Neutrophil (primary cell): ENCODE measurements around the gene WDR82.
"Not testable (repeated sequence)": the region's sequence is repeated elsewhere in the genome, so short reads cannot be mapped to it uniquely, and the experiment has no call there.

Source experiments
- H3K27ac ChIP-seq: fragments of 200-600 bp; sonication (generic); 2 replicates; pipeline ENCODE4 v1.5.1; 2016; ENCODE audit warnings: mild to moderate bottlenecking, moderate library complexity
- H3K27me3 ChIP-seq: fragments of 200-600 bp; sonication (generic); 2 replicates; pipeline ENCODE4 v1.6.0; 2016; ENCODE audit warnings: mild to moderate bottlenecking
- H3K36me3 ChIP-seq: fragments of 200-600 bp; sonication (generic); 2 replicates; pipeline ENCODE4 v1.5.1; 2017
- H3K4me1 ChIP-seq, 2 experiments: fragments of 200-600 bp in 1 of 2; sonication (generic) in 1 of 2; 1 replicate in 1 of 2; 2 replicates in 1 of 2; pipeline versions ENCODE4 v1.5.1 to v1.6.1; 2013 to 2016; ENCODE audit warnings: low read depth in 1 of 2, low read length in 1 of 2, mild to moderate bottlenecking in 1 of 2, moderate library complexity in 1 of 2; ENCODE audit not compliant: control insufficient read depth in 1 of 2, insufficient read depth in 1 of 2
- H3K4me3 ChIP-seq, 2 experiments: fragments of 200-600 bp in 1 of 2; sonication (generic) in 1 of 2; 1 replicate in 1 of 2; 2 replicates in 1 of 2; pipeline ENCODE4 v1.5.1; 2013 to 2016; ENCODE audit warnings: low read depth in 1 of 2, low read length in 1 of 2, mild to moderate bottlenecking in 1 of 2, moderate library complexity in 1 of 2
- H3K9me3 ChIP-seq: fragments of 200-600 bp; sonication (generic); 2 replicates; pipeline ENCODE4 v1.5.1; 2016
- TF ChIP-seq, protein P1 (sequence below): fragments of 200-600 bp; sonication (generic); IDR thresholded peaks from 2 replicates; pipeline ENCODE4 v1.5.1; 2016; ENCODE audit warnings: antibody characterized with exemption

WDR82 gene

GRCh38 chr3:52289747-52290595 lies 11.5 kb upstream of the WDR82 start:
- H3K36me3 ChIP-seq = peaks cover 49% of the 10 kb centered on the region
- TF ChIP-seq, protein P1, sequence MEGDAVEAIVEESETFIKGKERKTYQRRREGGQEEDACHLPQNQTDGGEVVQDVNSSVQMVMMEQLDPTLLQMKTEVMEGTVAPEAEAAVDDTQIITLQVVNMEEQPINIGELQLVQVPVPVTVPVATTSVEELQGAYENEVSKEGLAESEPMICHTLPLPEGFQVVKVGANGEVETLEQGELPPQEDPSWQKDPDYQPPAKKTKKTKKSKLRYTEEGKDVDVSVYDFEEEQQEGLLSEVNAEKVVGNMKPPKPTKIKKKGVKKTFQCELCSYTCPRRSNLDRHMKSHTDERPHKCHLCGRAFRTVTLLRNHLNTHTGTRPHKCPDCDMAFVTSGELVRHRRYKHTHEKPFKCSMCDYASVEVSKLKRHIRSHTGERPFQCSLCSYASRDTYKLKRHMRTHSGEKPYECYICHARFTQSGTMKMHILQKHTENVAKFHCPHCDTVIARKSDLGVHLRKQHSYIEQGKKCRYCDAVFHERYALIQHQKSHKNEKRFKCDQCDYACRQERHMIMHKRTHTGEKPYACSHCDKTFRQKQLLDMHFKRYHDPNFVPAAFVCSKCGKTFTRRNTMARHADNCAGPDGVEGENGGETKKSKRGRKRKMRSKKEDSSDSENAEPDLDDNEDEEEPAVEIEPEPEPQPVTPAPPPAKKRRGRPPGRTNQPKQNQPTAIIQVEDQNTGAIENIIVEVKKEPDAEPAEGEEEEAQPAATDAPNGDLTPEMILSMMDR = no peak

DNA sequence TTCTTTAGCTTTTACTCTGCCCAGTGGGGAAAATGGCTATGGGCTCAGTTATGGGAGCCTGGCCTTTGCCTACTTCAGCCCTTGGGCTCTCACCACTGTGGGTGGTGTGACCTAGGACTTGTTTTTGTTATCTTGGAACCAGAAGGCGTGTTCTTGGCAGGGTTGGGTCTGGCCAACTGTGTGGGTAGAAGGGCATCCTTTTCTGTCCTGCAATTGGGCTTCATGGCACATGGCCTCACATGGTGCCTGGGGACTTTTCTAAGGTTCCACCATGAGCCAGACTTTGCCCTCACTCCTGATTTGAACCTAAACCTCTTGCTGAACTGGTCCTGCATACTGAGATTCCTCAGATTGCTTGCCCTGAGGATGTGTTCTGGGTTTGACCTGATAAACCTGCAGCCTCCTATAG lies 10.9 kb upstream of the WDR82 start:
- Histone ChIP-seq H3K36me3 (peaks cover 44% of the 10 kb centered on the region), H3K27ac (peak overlapping the region; percentile 99), H3K4me3 (no peak overlapping the region), H3K27me3 (no peaks in the 10 kb centered on the region), H3K4me1 (peaks cover 15 to 19% of the 10 kb centered on the region in 2 experiments), H3K9me3 (no peaks in the 10 kb centered on the region)
- TF ChIP-seq, protein P1 = no peak

More at GRCh38 chr3:52289747-52290595, 11.5 kb upstream of the WDR82 start:
- Histone ChIP-seq H3K27me3 (no peaks in the 10 kb centered on the region), H3K9me3 (no peaks in the 10 kb centered on the region), H3K4me1 (peaks cover 15 to 19% of the 10 kb centered on the region in 2 experiments), H3K27ac (no peak overlapping the region), H3K4me3 (no peak overlapping the region)

DNA sequence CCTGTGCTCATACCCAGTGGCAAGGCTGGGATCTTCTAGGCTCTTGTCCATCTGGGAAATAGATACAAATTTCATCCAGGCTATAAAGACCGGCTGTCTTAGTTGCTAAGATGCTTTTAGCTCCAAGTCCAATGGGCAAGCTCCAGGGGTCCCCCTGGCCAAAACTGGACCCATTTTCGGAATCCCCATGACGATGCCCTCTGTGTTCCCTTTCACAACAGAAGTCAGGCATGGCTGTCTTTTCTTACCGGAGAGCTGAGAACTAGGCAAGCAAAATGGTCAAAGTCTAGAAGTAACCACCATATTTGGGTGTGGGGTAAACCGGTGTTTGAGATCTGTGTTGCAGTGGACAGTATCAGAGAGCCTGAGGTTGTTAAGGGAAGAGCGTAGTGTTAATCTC lies 10.2 kb upstream of the WDR82 start:
- H3K4me1 ChIP-seq = peaks cover 15 to 19% of the 10 kb centered on the region in 2 experiments
- H3K27ac ChIP-seq = peak overlapping the region; percentile 99
- H3K4me3 ChIP-seq = peak overlapping the region; percentile 93 to 98
- TF ChIP-seq, protein P1 = no peak
- H3K27me3 ChIP-seq = no peaks in the 10 kb centered on the region
- no peaks in the 10 kb centered on the region for H3K9me3 ChIP-seq
- H3K36me3 ChIP-seq = peaks cover 37% of the 10 kb centered on the region

- peaks cover 18% of the 10 kb centered on the region for H3K36me3 ChIP-seq
- peak overlapping the region; percentile 99 for H3K27ac ChIP-seq
- TF ChIP-seq, protein P1 = no peak
- H3K4me1 ChIP-seq = peaks cover 23 to 27% of the 10 kb centered on the region in 2 experiments
- no peaks in the 10 kb centered on the region for H3K27me3 ChIP-seq
- H3K4me3 ChIP-seq = peak overlapping the region; percentile 93 to 98
- H3K9me3 ChIP-seq = no peaks in the 10 kb centered on the region
Observed at GRCh38 chr3:52286777-52287110, 8.3 kb upstream of the WDR82 start.

DNA sequence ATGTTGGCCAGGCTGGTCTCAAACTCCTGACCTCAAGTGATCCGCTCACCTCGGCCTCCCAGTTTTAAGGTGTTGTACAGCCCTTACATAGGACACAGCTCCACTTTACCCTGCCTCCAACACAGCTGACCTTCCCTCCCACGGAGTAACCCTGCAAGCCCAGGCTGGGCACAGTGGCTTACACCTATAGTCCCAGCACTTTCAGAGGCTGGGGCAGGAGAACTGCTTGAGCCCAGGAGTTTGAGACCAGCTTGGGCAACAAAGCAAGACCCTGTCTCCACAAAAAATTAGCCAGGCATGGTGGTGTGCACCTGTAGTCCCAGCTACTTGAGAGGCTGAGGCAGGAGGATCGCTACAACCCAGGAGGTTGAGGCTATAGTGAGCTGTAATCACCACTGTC lies 5.6 kb upstream of the WDR82 start:
- H3K9me3 ChIP-seq, H3K27me3 ChIP-seq, H3K36me3 ChIP-seq, H3K27ac ChIP-seq, H3K4me3 ChIP-seq: not testable (repeated sequence)
- H3K4me1 ChIP-seq = peaks cover 30 to 32% of the 10 kb centered on the region in 2 experiments

GRCh38 chr3:52283306-52283705 lies 4.9 kb upstream of the WDR82 start:
- TF ChIP-seq, protein P1 = no peak
- Histone ChIP-seq H3K4me1 (peaks cover 27 to 30% of the 10 kb centered on the region in 2 experiments), H3K36me3 (no peaks in the 10 kb centered on the region), H3K9me3 (no peaks in the 10 kb centered on the region), H3K4me3 (no peak overlapping the region), H3K27ac (no peak overlapping the region), H3K27me3 (no peaks in the 10 kb centered on the region)
